GM21447 (cell line): Measurements from ENCODE around the gene GFI1B.
"Not testable (repeated sequence)": the region's sequence is repeated elsewhere in the genome, so short reads cannot be mapped to it uniquely, and the experiment has no call there.

Experiments used
- ATAC-seq: cut with Tn5 transposase; IDR thresholded peaks from one replicate; pipeline ENCODE4 v1.9.1; 2021; ENCODE audit not compliant: unreplicated experiment

GFI1B gene

GRCh38 chr9:133008406-133008805 is 29.9 kb downstream of the GFI1B start:
- ATAC-seq = no peak

- ATAC-seq = no peak
Observed at GRCh38 chr9:133008824-133009223, 30.3 kb downstream of the GFI1B start.

- ATAC-seq = no peak
Observed at GRCh38 chr9:133009906-133010582, 31.6 kb downstream of the GFI1B start.

- ATAC-seq = no peak
Observed at GRCh38 chr9:133014696-133015095, 36.2 kb downstream of the GFI1B start.

GRCh38 chr9:133023117-133023890 is 44.8 kb downstream of the GFI1B start:
- ATAC-seq = no peak

- no peak for ATAC-seq
Observed at GRCh38 chr9:133026426-133026825, 47.9 kb downstream of the GFI1B start.

- no peak for ATAC-seq
Observed at GRCh38 chr9:133027134-133027533, 48.6 kb downstream of the GFI1B start.

- ATAC-seq = no peak
Observed at GRCh38 chr9:133028221-133028620, 49.7 kb downstream of the GFI1B start.

GRCh38 chr9:133029994-133030316 is 51.5 kb downstream of the GFI1B start:
- ATAC-seq = peak; percentile 8

- peak; percentile 96 for ATAC-seq
Observed at GRCh38 chr9:133030317-133031129, 52.0 kb downstream of the GFI1B start, which contains the start of gene GTF3C5. TSS of gene GTF3C5 (plus strand) at chr9:133030997. CDS start at chr9:133031012, 15 bp downstream.

GRCh38 chr9:133031130-133031422 is 52.6 kb downstream of the GFI1B start:
- ATAC-seq = no peak

GRCh38 chr9:133031496-133031911 is 53.0 kb downstream of the GFI1B start:
- no peak for ATAC-seq

GRCh38 chr9:133032171-133032570 is 53.7 kb downstream of the GFI1B start:
- ATAC-seq = no peak

- no peak for ATAC-seq
Observed at GRCh38 chr9:133035669-133036068, 57.2 kb downstream of the GFI1B start.

- no peak for ATAC-seq
Observed at GRCh38 chr9:133037775-133038515, 59.5 kb downstream of the GFI1B start.

GRCh38 chr9:133040892-133041479 is 62.5 kb downstream of the GFI1B start:
- ATAC-seq = not testable (repeated sequence)
